ENCODE data around the gene NPC2. TPM values are rescaled to one million over a fixed set of nuclear protein-coding genes. Genes with fewer than 3 reads are reported as not detected.
A peak's percentile ranks its signal among the peaks of the same experiment; 100 is the strongest.

Gene NPC2
- total RNA-seq, 6 experiments from 2014 or later = 49.4 to 203 (median 98.0) TPM

- Histone ChIP-seq H3K9me3 (no peaks in the 10 kb centered on the region), H3K27me3 (no peaks in the 10 kb centered on the region), H3K27ac (no peak overlapping the region), H3K4me1 (no peaks in the 10 kb centered on the region), H3K36me3 (no peaks in the 10 kb centered on the region), H3K4me3 (no peak overlapping the region)
- ATAC-seq (no peak), DNase-seq (peak in 1 of 3 donors; percentile 24)
- TF ChIP-seq POLR2A (IDR thresholded peaks at IDR 0.05) = no peak
- TF ChIP-seq, protein P1, sequence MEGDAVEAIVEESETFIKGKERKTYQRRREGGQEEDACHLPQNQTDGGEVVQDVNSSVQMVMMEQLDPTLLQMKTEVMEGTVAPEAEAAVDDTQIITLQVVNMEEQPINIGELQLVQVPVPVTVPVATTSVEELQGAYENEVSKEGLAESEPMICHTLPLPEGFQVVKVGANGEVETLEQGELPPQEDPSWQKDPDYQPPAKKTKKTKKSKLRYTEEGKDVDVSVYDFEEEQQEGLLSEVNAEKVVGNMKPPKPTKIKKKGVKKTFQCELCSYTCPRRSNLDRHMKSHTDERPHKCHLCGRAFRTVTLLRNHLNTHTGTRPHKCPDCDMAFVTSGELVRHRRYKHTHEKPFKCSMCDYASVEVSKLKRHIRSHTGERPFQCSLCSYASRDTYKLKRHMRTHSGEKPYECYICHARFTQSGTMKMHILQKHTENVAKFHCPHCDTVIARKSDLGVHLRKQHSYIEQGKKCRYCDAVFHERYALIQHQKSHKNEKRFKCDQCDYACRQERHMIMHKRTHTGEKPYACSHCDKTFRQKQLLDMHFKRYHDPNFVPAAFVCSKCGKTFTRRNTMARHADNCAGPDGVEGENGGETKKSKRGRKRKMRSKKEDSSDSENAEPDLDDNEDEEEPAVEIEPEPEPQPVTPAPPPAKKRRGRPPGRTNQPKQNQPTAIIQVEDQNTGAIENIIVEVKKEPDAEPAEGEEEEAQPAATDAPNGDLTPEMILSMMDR (IDR thresholded peaks at IDR 0.05) = no peak
- intact Hi-C loops (cut with DNase I) = loop anchor here in 1 of 2 donors (10.0 kb wide), 1 partner anchor 277 kb away; no protein-coding TSS in a partner anchor
- 62% methylated on average over 4 of the region's 4 CpGs for WGBS (ENCODE audit: insufficient coverage, low coverage, low lambda C conversion rate, missing lambda C conversion rate)
Observed at GRCh38 chr14:74517731-74518130, 24.6 kb upstream of the NPC2 start.

DNA sequence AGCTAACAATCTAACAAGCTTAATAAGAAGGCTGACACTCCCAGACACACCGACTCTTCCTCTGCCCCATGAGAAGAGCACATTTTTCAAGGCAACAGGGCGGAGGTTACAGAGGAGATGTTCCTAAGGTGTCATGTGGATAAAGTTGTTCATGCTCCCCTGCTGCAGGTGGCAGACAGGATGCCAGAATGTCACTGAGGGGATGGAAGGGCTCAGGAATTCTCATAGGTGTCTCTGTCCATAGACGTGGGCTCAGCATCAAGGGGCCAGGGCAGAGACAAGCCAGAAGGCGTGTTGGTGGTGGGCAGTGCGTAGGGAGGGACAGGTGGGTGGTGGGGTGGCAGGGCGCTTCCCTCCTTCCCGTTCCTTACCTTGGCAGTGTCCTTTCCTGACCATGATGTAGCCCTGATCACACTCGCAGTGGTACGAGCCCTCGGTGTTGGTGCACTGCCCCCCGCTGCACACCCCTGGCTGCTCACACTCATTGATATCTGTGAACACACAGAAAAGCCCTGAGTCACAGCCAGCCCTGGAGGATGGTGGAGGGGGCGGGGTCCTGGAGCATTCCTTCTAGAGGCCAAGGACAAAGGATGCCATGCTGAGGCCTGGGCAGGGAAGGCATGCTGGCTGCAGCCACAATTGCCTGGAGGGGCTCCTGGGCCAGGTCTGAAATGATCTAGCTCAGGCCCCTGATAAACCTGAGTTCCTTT, 23.5 kb upstream of the NPC2 start:
- DNase-seq (peak in 1 of 3 donors; percentile 35), ATAC-seq (no peak)
- H3K36me3 ChIP-seq = no peaks in the 10 kb centered on the region
- WGBS (ENCODE audit: insufficient coverage, low coverage, low lambda C conversion rate, missing lambda C conversion rate) = 74% methylated on average over 4 of the region's 12 CpGs
- no peaks in the 10 kb centered on the region for H3K9me3 ChIP-seq
- TF ChIP-seq POLR2A (IDR thresholded peaks at IDR 0.05) = no peak
- TF ChIP-seq, protein P1 (IDR thresholded peaks at IDR 0.05) = no peak
- no peaks in the 10 kb centered on the region for H3K27me3 ChIP-seq
- intact Hi-C loops (cut with DNase I) = loop anchor here in 1 of 2 donors (10.0 kb wide), 1 partner anchor 278 kb away; no protein-coding TSS in a partner anchor
- no peaks in the 10 kb centered on the region for H3K4me1 ChIP-seq
- H3K27ac ChIP-seq = no peak overlapping the region
- no peak overlapping the region for H3K4me3 ChIP-seq

DNA sequence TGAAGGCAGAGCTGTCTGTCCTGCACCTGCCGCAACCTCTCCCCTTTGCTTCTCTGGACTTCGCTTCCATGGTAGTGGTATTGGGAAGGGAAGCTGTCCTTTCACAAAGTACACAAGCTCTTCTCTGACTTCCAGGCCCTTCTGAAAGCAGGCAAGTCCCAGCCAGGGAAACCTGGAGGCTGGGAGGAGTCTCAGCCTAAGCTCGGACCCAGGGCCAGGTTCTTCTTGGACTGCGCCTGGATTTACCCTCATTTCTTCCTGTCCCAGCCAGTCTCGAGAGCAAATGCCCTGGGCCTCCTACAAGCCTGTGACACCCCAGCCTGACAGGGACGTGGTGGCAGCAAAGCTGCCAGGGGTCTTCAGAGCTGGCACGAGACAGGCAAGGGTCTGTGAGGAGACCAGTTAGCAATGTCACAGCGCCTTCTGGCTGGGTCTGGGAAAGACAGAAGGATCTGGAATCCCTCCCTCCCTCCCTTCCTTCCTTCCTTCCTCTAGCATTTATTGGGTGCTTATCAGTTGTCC, 22.8 kb upstream of the NPC2 start:
- no peak for ATAC-seq
- no peak for TF ChIP-seq POLR2A (IDR thresholded peaks at IDR 0.05)
- TF ChIP-seq, protein P1 (IDR thresholded peaks at IDR 0.05) = no peak
- Histone ChIP-seq H3K36me3 (no peaks in the 10 kb centered on the region), H3K27me3 (no peaks in the 10 kb centered on the region), H3K27ac (no peak overlapping the region), H3K4me3 (no peak overlapping the region), H3K9me3 (no peaks in the 10 kb centered on the region), H3K4me1 (no peaks in the 10 kb centered on the region)
- intact Hi-C loops (cut with DNase I) = loop anchor here in 1 of 2 donors (10.0 kb wide), 1 partner anchor 279 kb away; no protein-coding TSS in a partner anchor
- WGBS (ENCODE audit: insufficient coverage, low coverage, low lambda C conversion rate, missing lambda C conversion rate) = 71% methylated on average over 2 of the region's 8 CpGs
- peak in 1 of 3 donors; percentile 25 for DNase-seq

- DNase-seq = peak in 2 of 3 donors; percentile 24 to 52
- TF ChIP-seq, protein P1 (IDR thresholded peaks at IDR 0.05) = no peak
- no peak for TF ChIP-seq POLR2A (IDR thresholded peaks at IDR 0.05)
- Histone ChIP-seq H3K4me3 (no peak overlapping the region), H3K4me1 (no peaks in the 10 kb centered on the region), H3K9me3 (no peaks in the 10 kb centered on the region), H3K36me3 (no peaks in the 10 kb centered on the region), H3K27me3 (no peaks in the 10 kb centered on the region), H3K27ac (no peak overlapping the region)
- 52% methylated on average over 10 of the region's 13 CpGs for WGBS (ENCODE audit: insufficient coverage, low coverage, low lambda C conversion rate, missing lambda C conversion rate)
- peak in 3 of 4 donors; percentile 20 to 46 (median 40) for ATAC-seq
- intact Hi-C loops (cut with DNase I) = loop anchor here in 1 of 2 donors (10.0 kb wide), 1 partner anchor 280 kb away; no protein-coding TSS in a partner anchor
Observed at GRCh38 chr14:74514471-74514941, 21.4 kb upstream of the NPC2 start.
